HG02763 (cell line): ENCODE results near the gene SMIM13.

Experiments
- ATAC-seq: cut with Tn5 transposase; IDR thresholded peaks from one replicate; pipeline ENCODE4 v1.9.1; 2021; ENCODE audit warnings: mild to moderate bottlenecking, moderate library complexity; ENCODE audit not compliant: unreplicated experiment

Gene SMIM13

DNA sequence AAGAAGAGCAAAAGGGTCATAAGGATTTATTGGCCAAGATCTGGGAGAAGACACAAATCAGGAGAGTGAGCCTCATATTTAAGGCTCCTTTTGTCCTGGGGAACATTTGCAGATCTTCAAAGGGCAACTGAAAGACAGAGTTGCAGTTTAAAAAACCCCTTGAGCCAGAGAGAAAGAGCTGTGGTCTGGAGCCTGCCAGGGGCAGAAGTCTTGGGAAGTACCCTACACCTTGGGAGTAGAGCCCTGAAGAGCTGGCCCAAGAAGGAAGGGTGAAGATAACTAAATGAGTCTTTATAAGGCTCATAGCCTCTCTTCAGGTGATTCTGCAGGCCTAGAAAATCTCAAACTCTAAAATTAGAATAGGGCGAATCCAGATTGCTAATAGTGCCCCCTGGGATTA, 57.9 kb downstream of the SMIM13 start:
- ATAC-seq, result no peak

DNA sequence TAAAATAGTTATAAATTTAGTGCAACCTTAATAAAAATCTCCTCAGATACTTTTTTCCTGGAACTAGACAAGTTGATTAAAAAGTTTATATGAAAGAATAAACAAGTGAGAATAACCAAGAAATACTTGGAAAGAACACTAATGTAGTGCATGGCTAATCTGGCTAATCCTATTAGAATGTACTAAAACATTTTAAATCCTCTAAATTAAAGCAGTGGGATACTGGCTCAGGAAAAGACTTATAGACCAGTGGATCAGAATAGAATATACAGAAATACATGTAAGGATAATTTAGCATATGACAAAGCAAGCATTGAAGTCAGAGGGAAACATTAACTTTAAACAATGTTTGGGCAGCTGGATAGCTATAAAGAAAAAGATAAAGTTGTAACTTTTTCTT, 58.9 kb downstream of the SMIM13 start:
- no peak for ATAC-seq

DNA sequence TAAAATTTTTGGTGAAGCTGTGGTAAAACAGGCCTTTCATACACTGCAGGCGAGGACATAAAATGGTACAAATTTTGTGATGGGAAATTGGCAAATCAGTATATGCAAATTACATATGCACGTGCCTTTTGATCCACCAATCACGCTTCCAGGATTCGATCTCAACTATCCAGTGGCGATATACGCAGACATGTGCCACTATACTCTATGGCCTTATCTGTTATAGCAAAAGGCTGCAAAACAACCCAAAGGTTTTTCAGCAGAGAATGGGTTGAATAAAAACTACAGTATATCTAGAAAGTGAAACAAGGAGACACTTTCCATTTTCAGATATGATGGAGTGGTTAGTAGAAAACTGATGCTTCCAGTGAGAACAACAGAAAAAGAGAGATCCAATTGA, 59.8 kb downstream of the SMIM13 start:
- ATAC-seq, result no peak

DNA sequence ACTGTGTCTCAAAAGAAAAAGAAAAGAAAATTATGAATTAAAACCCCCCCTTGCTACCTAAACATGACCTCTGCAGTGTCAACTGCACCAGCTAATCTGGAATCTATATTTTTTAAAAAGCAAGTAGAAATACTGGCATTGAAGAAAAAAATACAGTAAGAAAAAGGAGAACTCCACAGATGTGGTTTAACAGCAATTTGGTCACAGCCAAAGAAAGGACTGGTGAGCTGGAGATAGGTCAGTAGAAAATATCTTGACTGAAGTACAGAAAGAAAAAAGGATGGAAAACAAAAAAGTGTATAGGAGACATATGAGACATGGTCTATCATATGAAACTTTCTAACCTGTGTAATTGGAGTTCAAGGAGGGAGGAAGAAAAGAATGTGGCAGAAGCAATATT, 62.0 kb downstream of the SMIM13 start:
- ATAC-seq, result no peak

- no peak for ATAC-seq
These were observed 66.6 kb downstream of the SMIM13 start for GRCh38 chr6:11160199-11160598.

- no peak for ATAC-seq
These were observed 67.7 kb downstream of the SMIM13 start for GRCh38 chr6:11161031-11161956.

- no peak for ATAC-seq
These were observed 68.6 kb downstream of the SMIM13 start for GRCh38 chr6:11162262-11162661.

DNA sequence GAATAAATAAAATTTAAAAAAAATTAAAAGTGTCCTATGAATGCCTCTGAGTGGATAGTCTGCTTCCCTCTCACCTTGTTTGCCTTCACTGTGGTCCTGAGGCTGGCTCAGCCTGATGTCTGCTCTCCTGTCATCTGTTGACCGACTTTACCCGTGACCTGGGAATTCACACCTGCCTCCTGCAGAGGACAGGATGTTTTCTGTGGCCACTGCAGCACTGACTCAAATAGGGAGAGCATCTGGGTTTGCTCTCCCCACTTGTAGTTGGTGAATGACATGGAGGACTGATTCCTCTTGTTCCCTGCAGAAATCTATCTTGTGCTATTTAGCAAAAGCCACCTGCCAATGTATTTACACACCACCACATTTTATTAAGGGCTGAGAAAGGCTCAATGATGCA, 70.3 kb downstream of the SMIM13 start:
- ATAC-seq, result peak; percentile 54

- ATAC-seq, result no peak
These were observed 71.3 kb downstream of the SMIM13 start for GRCh38 chr6:11164717-11165646.

DNA sequence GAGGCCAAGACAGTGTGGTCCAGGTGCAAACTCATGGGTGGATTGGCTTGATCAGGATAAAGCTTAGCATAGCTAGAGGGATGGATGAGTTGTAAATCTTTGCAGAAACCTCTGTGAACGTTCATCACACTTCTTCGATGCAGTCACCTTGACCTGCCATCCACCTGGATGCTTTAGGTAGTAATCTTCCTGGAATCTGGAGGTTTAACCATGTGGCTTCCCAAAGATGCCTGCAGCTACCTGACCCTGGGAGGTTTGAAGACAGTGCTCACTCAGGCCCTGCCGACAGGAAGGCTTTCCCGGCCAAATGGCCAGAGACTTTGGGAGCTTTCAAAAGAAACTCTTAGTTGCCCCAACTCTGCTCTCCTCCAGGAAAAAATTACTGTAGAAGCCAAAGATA, 73.3 kb downstream of the SMIM13 start:
- no peak for ATAC-seq

DNA sequence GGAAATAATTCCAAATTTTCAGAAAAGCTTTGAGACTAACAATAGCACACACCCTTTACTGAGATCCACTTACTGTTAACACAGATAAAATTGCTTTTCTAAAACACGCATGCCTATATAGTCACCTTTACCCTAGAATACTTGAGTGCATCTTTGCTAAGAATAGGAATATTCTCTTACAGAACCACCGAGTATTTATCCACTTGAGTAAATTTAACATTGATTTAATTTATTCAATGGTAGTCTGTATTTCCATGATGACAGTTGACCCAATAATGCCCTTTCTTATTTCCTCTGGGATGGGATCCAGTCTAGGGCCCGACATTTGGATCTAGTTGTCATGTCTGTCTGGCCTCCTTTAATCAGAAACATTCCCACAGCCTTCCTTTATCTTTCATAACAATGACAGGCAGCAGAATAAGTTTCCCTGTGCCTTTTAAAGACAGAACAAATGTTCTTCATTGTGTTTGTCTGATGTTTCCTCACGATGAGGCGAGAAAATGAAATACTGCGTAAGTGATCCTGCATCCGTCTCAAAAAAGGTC, 74.5 kb downstream of the SMIM13 start:
- no peak for ATAC-seq

GRCh38 chr6:11171952-11172351, 78.3 kb downstream of the SMIM13 start:
- ATAC-seq, result no peak

GRCh38 chr6:11172501-11173327, 79.1 kb downstream of the SMIM13 start:
- ATAC-seq, result no peak

DNA sequence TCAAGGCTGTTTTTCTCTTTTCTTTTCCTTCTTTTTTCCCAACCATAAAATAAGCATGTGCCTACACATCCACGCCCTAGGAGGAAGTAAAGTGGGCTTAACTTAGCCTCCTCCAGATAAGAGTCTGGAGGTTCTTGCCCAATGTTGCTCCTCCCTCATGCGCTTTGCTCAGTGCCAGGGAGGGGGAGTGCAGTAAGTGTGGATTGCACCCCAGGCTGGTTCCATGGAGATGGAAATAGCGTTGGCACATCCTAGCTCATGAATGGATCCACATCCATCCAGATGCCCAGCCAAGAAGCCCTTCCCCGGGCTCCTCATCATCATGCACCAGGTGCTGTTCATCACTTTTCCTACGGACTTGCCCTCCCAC, 80.6 kb downstream of the SMIM13 start:
- no peak for ATAC-seq

GRCh38 chr6:11177271-11177670, 83.6 kb downstream of the SMIM13 start:
- no peak for ATAC-seq

GRCh38 chr6:11179088-11179418, 85.4 kb downstream of the SMIM13 start:
- no peak for ATAC-seq

DNA sequence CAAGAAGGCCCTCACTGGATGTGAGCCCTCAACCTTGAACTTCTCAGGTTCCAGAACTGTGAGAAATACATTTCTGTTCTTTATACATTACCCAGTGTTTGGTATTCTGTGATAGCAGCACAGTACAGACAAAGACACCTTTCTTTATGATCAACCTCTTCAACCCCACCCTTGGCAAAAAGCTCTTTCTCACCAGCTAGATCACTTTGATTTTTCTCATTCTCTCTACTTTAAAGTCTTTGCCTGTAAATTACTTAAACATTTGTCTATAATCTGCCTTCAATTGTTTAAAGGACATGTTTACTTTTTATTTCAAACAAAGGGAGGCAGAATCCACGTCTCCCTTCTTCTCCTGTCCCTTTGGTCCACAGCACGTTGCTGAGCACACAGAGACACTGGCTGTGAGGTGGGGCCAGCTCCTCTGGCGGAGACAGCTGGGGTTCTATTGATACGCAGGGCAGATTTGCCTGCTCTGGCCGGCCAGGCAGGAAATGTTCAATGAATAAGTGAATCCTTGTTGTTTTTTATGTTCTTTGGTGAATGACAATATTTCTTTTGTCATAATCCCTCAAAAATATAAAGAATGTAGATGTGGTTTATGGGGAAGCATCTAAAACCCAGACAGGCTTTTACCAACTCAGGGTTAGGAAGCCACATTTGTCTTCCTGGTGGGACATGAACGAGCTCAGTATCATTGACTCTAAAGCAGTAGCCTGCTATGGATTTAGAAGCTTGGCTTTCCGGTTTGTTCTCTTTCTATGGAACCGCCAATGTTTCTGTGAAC, 86.0 kb downstream of the SMIM13 start:
- ATAC-seq, result no peak

GRCh38 chr6:11181478-11182136, 88.0 kb downstream of the SMIM13 start:
- ATAC-seq, result no peak

DNA sequence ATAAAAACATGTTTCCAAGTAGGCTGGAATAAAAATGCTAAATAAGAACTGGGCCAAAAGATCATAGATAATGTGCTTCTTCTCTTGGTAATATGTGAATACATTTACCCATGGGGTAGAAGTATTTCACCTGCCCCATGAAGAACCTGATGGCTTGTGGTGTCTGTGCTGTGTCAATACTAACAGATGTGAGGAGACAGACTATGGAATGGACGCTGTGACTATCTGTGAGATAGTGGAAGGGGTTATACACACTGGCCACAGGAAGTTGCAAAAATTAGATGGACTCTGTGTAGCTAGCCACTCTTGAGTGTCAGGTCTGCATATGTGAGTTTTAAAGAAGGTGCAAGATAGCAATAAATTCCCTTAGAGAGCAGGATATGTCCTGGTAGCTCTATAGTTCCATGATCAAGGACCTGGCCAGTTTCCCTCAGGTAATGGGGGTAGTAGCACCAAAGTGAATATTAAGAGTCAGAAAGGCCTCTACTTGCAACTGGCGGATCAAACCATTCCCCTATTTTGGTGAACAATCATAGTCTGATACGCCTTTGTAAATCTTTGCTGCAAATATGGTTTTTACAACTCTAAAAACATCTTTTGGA, 90.2 kb downstream of the SMIM13 start:
- no peak for ATAC-seq
